ENCODE measurements around the gene ETV3. TPM values are rescaled to one million over a fixed set of nuclear protein-coding genes. Genes with fewer than 3 reads are reported as not detected.

The ETV3 gene
- polyA plus RNA-seq, 1 experiment: 10.0 TPM

DNA sequence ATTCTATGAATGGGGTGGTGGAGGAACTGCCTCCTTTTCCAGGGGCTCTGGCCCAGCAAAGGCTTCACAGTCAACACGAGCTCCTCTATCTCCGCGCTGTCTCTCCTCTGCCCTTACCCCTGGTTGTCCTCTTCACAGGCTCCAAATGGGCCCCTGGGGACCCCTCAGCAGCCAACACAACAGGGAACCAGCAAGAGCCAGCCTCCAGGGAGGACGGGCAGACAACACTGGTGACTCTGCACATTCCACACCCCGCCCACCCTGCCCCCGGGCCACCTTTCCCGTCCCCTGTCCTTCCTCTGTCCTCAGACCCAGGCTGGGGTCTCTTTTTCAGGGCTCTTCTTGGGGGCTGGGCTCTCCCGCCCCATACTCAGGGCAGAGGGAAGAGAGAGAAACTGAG, 17.5 kb upstream of the ETV3 start:
- H3K27me3 ChIP-seq (ENCODE audit: control insufficient read depth, insufficient read depth, low read length): peaks cover 4% of the 10 kb centered on the region
- no peak overlapping the region for H3K27ac ChIP-seq (ENCODE audit: low read depth, low read length)
- H3K4me3 ChIP-seq (ENCODE audit: low read depth, low read length): peak overlapping the region; percentile 25; the same call in 1 of the 2 replicates
- no peak for TF ChIP-seq CTCF (IDR thresholded peaks at IDR 0.05; ENCODE audit: low read depth, low read length)
- DNase-seq (ENCODE audit: low read depth, low spot score): no peak
- ChIA-PET POLR2A (interaction anchor here (1.5 to 2.2 kb wide), 2 partner anchors 18 to 65 kb away, joined by 9 to 20 read pairs; partner anchors contain the start of gene ETV3), CTCF (interaction anchor here (0.7 to 13.4 kb wide), 25 partner anchors 9 to 319 kb away, joined by 3 to 406 read pairs (median 6); partner anchors contain the start of gene ETV3)
- H3K9me3 ChIP-seq (ENCODE audit: control insufficient read depth, insufficient read depth, low read length): no peaks in the 10 kb centered on the region

DNA sequence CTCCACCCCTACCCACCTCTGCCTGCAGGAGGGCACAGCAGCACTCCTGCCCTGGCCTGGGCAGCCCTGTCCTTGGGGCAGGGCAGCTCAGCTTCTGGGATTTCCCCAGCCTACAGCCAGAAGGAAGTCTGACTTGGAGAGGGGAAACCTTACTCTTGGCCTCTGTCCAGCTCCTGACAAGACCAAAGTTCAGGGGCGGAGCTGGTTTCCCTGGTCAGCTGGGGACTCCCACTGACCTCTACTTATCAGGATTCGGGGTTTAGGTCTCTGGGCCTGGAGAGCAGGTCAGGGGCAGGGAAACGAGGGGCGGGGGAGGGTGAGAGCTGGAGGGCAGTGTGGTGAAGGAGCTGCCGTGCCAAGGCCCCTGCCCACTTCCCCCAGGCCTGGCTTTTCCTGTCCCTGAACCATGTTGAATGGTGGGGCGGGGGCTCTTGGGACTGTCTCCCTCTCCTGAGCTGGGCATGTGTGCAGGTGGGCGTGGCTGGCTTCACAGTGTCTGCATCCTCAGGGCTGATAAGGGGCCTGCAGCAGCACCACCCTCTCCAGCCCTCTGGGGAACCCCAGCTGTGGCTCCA, 16.8 kb upstream of the ETV3 start:
- H3K4me3 ChIP-seq (ENCODE audit: low read depth, low read length): no peak overlapping the region
- DNase-seq (ENCODE audit: low read depth, low spot score): no peak
- CTCF ChIA-PET: interaction anchor here (0.6 to 13.4 kb wide), 14 partner anchors 10 to 319 kb away, joined by 3 to 406 read pairs (median 8); partner anchors contain the start of gene ETV3
- POLR2A ChIA-PET: interaction anchor here (2.2 kb wide), 1 partner anchor 17 kb away, joined by 20 read pairs; the partner anchor contains the start of gene ETV3
- H3K27me3 ChIP-seq (ENCODE audit: control insufficient read depth, insufficient read depth, low read length): peaks cover 4% of the 10 kb centered on the region
- H3K27ac ChIP-seq (ENCODE audit: low read depth, low read length): no peak overlapping the region
- no peak for TF ChIP-seq CTCF (IDR thresholded peaks at IDR 0.05; ENCODE audit: low read depth, low read length)
- no peaks in the 10 kb centered on the region for H3K9me3 ChIP-seq (ENCODE audit: control insufficient read depth, insufficient read depth, low read length)

DNA sequence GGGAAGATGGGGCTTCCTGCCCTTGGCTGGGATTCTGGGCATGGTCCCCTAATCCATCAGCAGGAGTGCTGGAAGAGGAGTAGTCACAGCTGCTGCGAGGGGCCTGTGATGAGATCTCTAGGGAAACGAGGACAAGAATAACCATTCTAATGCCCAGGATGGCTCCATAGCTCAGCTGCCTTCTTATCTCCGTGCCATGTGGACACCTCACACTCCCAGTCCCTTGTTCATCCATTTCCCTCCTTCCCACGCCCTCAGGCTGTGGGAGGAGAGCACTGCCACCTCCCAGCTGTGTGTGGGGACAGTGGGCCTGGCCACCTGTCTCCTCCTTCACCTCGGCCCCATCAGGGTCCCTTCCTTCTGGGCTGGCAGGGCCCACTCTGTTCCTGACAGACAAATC, 16.1 kb upstream of the ETV3 start:
- no peak overlapping the region for H3K4me3 ChIP-seq (ENCODE audit: low read depth, low read length)
- peaks cover 4% of the 10 kb centered on the region for H3K27me3 ChIP-seq (ENCODE audit: control insufficient read depth, insufficient read depth, low read length)
- H3K27ac ChIP-seq (ENCODE audit: low read depth, low read length): no peak overlapping the region
- no peaks in the 10 kb centered on the region for H3K9me3 ChIP-seq (ENCODE audit: control insufficient read depth, insufficient read depth, low read length)
- POLR2A ChIA-PET: interaction anchor here (2.2 kb wide), 1 partner anchor 16 kb away, joined by 20 read pairs; the partner anchor contains the start of gene ETV3
- TF ChIP-seq CTCF (IDR thresholded peaks at IDR 0.05; ENCODE audit: low read depth, low read length): no peak
- CTCF ChIA-PET: interaction anchor here (0.6 to 13.4 kb wide), 6 partner anchors 13 to 67 kb away, joined by 3 to 406 read pairs (median 15); partner anchors contain the start of gene ETV3
- DNase-seq (ENCODE audit: low read depth, low spot score): no peak

DNA sequence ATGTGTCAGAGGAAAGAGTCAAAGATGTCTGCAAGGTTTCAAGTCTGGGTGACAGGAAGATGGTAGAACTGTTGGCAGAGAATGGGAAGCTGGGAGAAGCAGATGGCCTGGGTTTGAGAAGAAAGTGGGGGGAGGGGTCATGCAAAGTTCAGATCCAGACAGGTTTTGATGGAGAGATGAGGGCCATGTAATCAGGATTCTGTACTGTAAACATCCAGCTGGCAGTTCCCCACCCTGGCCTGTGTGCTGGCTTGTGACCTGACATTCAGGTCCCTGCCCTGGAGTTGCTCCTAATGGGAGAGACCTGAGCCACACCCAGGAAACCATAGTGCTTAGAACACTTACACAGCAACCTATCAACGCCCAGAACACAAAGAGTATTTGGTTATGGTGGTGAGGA, 15.6 kb upstream of the ETV3 start:
- Histone ChIP-seq H3K9me3 (ENCODE audit: control insufficient read depth, insufficient read depth, low read length) (no peaks in the 10 kb centered on the region), H3K27me3 (ENCODE audit: control insufficient read depth, insufficient read depth, low read length) (peaks cover 2% of the 10 kb centered on the region), H3K4me3 (ENCODE audit: low read depth, low read length) (no peak overlapping the region), H3K27ac (ENCODE audit: low read depth, low read length) (no peak overlapping the region)
- ChIA-PET CTCF (interaction anchor here (6.6 to 13.4 kb wide), 2 partner anchors 13 to 66 kb away, joined by 213 to 406 read pairs; partner anchors contain the start of gene ETV3), POLR2A (no interaction called here)
- TF ChIP-seq CTCF (IDR thresholded peaks at IDR 0.05; ENCODE audit: low read depth, low read length): no peak
- no peak for DNase-seq (ENCODE audit: low read depth, low spot score)

- no peak overlapping the region for H3K4me3 ChIP-seq (ENCODE audit: low read depth, low read length)
- TF ChIP-seq CTCF (IDR thresholded peaks at IDR 0.05; ENCODE audit: low read depth, low read length): no peak
- DNase-seq (ENCODE audit: low read depth, low spot score): no peak
- H3K27ac ChIP-seq (ENCODE audit: low read depth, low read length): no peak overlapping the region
- peaks cover 2% of the 10 kb centered on the region for H3K27me3 ChIP-seq (ENCODE audit: control insufficient read depth, insufficient read depth, low read length)
- H3K9me3 ChIP-seq (ENCODE audit: control insufficient read depth, insufficient read depth, low read length): no peaks in the 10 kb centered on the region
- ChIA-PET POLR2A (no interaction called here), CTCF (interaction anchor here (6.6 to 13.4 kb wide), 2 partner anchors 12 to 65 kb away, joined by 213 to 406 read pairs; partner anchors contain the start of gene ETV3)
Observed at GRCh38 chr1:157152510-157152909, 14.3 kb upstream of the ETV3 start.
